DMS114 treated with DMSO at 0.1 percent for 48 hours (cell line): ENCODE results near the gene EVPL.

ENCODE experiments used
- DNase-seq: peaks from one replicate; lab custom pipeline; 2025; ENCODE audit not compliant: unreplicated experiment; lab: John Stamatoyannopoulos, UW

EVPL gene

GRCh38 chr17:76018801-76019200 is 8.3 kb downstream of the EVPL start:
- no peak for DNase-seq

- no peak for DNase-seq
Observed at GRCh38 chr17:76018340-76018680, 8.8 kb downstream of the EVPL start.

- DNase-seq: no peak
Observed at GRCh38 chr17:76017481-76018339, 9.4 kb downstream of the EVPL start.

- DNase-seq: no peak
Observed at GRCh38 chr17:76014925-76015261, 12.2 kb downstream of the EVPL start.

- peak; percentile 10 for DNase-seq
Observed at GRCh38 chr17:76014100-76014924, 12.8 kb downstream of the EVPL start.

- no peak for DNase-seq
Observed at GRCh38 chr17:76013377-76013932, 13.7 kb downstream of the EVPL start.

- no peak for DNase-seq
Observed at GRCh38 chr17:76011951-76012350, 15.2 kb downstream of the EVPL start.

- no peak for DNase-seq
Observed at GRCh38 chr17:76009969-76010661, 17.0 kb downstream of the EVPL start.

GRCh38 chr17:76009447-76009846 is 17.7 kb downstream of the EVPL start:
- no peak for DNase-seq

- DNase-seq: no peak
Observed at GRCh38 chr17:76008630-76009425, 18.3 kb downstream of the EVPL start.

- no peak for DNase-seq
Observed at GRCh38 chr17:76008208-76008607, 18.9 kb downstream of the EVPL start.

GRCh38 chr17:76007850-76008165 is 19.3 kb downstream of the EVPL start:
- DNase-seq: no peak

- no peak for DNase-seq
Observed at GRCh38 chr17:76007131-76007849, 19.8 kb downstream of the EVPL start.

- peak; percentile 12 for DNase-seq
Observed at GRCh38 chr17:76005263-76006149, 21.6 kb downstream of the EVPL start.

- no peak for DNase-seq
Observed at GRCh38 chr17:76004750-76005262, 22.3 kb downstream of the EVPL start.

GRCh38 chr17:76003915-76004314 is 23.2 kb downstream of the EVPL start:
- no peak for DNase-seq

- no peak for DNase-seq
Observed at GRCh38 chr17:76002100-76002499, 25.0 kb downstream of the EVPL start.

- no peak for DNase-seq
Observed at GRCh38 chr17:76000755-76001521, 26.2 kb downstream of the EVPL start, which contains the start of gene CDK3. CDK3 (plus strand) TSS chr17:76000855; CDS start chr17:76001426, 571 bp downstream.
